CD4-positive, alpha-beta T cell treated with Interleukin-15 for 1 hour (primary cell): ENCODE results near the gene RNF175.
"Not testable (repeated sequence)": the region's sequence is repeated elsewhere in the genome, so short reads cannot be mapped to it uniquely, and the experiment has no call there.

Experiments
- DNase-seq: peaks from one replicate; pipeline ENCODE4 v3.0.0-alpha.2; 2020

RNF175 gene

DNA sequence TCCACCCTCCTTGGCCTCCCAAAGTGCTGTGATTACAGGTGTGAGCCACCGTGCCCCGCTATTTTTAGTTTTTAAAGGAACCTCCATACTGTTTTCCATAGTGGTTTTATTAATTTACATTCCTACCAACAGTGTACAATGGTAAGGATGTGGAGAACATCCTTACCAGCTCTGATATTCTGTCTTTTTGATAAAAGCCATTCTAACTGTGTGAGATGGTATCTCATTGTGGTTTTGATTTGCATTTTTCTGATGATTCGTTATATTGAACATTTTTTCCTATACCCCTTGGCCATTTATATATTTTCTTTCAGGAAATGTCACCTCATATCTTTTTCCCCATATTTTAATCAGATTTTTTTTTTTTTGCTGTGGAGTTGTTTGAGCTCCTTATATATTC, 90.0 kb downstream of the RNF175 start:
- DNase-seq = no peak

- DNase-seq = no peak
These were observed 91.2 kb downstream of the RNF175 start for GRCh38 chr4:153668647-153669046.

- not testable (repeated sequence) for DNase-seq
These were observed 93.3 kb downstream of the RNF175 start for GRCh38 chr4:153666505-153666904.

DNA sequence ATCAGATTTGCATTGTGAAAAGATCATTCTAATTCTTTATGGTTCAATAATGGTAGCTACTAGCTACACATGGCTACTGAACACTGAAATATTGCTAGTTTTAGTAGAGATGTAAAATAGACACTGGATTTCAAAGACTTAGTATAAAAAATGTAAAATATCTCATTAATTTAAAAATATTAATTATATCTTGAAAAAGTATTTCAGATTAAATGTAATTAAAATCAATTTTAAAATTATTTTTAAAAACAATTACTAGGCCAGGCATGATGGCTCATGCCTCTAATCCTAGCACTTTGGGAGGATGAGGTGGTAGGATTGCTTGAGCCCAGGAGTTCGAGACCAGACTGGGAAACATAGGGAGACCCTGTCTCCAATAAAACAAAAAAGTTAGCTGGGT, 96.2 kb downstream of the RNF175 start:
- no peak for DNase-seq

DNA sequence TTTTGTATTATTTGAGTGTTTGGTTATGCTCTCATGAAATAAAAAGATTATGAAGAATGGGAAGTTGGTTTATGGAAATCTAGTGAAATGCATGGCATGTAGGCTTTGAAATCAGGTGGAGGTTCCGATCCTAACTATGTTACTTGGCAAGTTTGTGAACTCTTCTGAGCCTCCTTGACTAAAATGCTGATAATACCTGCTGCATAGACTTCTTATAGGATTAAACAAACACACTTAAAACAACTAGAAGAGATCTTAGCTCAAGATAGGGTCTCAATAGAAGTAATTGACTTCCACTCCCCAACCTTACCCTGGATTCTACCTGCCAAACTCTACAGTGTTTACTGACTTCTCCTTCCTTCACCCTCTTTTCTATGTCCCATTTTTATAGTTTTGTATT, 97.9 kb downstream of the RNF175 start:
- DNase-seq = no peak

- DNase-seq = no peak
These were observed 98.5 kb downstream of the RNF175 start for GRCh38 chr4:153661215-153661822.
